ENCODE data around the gene RANBP3.
"Not testable (repeated sequence)": the region's sequence is repeated elsewhere in the genome, so short reads cannot be mapped to it uniquely, and the experiment has no call there.

RANBP3 gene

DNA sequence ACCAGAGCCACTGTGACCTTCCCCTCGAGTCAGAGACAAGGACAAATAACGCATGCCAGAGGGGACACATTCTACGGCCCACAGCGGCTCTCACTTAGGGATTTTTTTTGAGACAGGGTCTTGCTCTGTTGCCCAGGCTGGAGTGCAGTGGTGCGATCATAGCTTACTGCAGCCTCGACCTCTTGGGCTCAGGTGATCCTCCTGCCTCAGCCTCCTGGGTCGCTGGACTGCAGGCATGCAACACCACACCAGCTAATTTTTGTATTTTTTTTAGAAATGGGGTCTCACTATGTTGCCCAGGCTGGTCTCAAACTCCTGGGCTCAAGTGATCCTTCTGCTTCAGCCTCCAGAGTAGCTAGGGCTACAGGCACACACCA lies 28.1 kb upstream of the RANBP3 start:
- DNase-seq: not testable (repeated sequence)

DNA sequence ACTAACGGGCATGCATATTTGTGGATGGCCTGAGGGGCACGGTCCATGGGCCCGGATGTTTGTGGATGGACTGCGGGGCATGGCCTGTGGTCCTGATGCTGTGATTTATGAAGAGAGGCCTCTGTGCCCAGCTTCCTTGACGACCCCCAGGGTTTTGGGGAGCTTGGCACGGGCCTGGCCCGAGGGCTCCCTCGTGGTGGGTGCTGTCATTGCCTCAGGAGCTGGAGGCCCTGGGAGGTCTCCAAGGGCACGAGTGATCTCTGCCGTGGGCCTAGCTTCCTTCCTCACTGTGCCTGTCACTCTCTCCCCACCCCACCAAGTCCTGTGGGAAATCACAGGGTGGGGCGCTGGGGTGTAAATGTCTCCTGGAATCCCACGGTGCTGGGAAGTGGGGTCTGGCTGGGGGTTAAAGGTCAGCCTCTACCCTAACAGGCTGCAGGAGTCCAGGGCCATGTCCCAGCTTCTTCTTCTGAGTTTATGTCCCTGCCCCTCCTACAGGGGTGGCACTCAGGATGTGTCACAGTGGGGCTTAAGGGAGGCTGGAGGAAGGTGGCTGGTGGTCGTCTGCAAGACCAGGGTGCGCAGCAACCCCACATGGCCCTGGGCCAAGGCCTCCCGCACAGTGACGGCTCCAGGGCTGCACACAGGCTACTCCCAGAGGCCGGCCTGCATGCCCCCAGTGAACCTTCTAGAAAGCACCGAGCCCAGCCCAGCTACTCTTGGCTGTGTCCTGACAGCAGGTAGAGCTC lies 27.6 kb upstream of the RANBP3 start:
- DNase-seq: no peak

GRCh38 chr19:6003976-6004375 lies 26.0 kb upstream of the RANBP3 start:
- DNase-seq: no peak

DNA sequence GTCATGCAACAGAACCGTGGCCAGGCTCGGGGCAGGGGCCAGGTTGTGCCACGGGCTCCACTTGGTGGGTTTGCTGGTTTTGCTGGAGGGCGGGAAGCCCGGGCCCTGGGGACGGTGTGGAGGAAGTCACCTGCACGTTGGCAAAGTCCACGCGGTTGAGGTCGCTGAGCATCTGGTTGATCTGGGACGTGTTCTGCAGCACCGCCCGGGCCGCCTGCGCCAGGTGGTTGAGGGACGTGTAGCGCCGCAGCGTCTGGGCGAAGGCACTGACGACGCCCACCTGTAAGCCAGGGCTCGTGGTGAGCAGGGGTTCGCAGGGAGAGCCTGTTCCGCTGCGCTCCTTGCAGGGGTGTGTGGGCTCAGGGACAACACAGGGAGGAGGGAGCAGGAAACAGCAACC lies 24.7 kb upstream of the RANBP3 start:
- DNase-seq: no peak

GRCh38 chr19:6000228-6000847 lies 22.4 kb upstream of the RANBP3 start:
- no peak for DNase-seq

DNA sequence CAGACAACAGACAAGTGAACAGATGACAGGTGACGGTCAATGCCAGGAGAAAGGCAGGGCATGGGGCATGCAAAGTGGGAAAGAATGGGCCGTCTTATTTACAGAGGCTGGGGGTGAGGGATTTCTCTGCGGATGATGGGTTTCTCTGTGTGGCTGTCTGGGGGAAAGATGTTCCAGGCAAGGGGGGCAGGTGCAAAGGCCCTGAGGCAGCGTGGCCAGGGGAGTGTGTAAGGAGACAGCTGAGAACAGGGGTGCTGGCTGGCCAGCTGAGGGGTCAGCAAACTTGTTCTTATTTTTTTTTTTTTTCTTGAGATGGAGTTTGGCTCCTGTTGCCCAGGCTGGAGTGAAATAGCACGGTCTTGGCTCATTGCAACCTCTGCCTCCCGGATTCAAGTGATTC lies 21.8 kb upstream of the RANBP3 start:
- no peak for DNase-seq

- no peak for DNase-seq
Observed at GRCh38 chr19:5997371-5997770, 19.4 kb upstream of the RANBP3 start.

DNA sequence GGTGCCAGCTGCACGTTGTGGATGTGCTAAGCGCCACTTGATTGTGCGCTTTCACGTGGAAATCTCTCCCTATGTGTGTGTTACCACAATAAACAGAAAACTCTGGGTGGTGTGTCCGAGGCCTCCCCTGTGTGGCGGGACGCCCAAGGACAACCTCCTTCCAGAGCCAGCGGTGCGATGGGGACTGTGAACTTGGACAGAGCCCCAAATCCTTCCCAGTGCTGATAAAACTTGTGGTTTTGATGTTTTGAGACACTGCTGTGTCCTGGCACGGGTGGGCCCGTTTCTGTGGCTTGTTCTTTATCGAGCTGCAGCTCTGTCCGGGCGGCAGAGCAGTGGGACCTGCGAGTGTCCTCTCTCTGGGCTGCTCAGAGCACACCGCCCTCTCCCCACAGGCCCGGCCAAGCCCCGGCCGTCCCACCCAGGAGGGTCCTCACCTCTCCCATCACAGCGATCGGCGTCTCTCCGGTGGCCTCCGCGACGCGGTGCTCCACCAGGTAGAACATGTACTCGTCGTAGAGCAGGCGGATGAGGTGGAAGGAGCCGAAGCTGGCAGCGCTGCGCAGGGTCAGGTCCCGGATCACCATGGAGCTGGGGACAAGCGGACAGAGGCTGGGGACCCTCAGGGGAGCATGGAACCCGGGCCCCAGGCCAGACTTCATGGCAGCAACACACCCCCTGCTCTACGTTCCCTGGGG lies 18.8 kb upstream of the RANBP3 start:
- DNase-seq: no peak

GRCh38 chr19:5996102-5996501 lies 18.2 kb upstream of the RANBP3 start:
- no peak for DNase-seq

DNA sequence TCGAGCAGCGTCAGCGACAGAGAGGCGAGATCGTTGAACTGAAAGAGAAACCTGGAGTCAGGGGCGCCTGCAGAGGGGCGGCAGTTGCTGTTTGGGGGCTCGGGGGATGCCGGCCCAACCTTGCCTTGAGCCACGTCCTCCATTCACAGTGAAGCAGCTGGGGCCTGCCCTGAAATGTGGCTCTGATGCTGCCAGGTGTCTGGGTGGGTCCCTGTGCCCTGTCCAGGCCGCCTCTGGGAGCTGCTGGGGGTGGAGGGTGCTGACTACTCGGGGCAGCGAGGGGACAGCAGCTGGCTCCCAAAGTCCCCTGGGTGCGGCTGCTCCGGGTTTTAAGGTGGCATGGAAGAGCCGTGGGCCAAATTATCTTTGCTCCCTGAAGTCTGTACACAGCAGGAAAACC lies 17.7 kb upstream of the RANBP3 start:
- no peak for DNase-seq

- DNase-seq: no peak
Observed at GRCh38 chr19:5994405-5995165, 16.6 kb upstream of the RANBP3 start.

DNA sequence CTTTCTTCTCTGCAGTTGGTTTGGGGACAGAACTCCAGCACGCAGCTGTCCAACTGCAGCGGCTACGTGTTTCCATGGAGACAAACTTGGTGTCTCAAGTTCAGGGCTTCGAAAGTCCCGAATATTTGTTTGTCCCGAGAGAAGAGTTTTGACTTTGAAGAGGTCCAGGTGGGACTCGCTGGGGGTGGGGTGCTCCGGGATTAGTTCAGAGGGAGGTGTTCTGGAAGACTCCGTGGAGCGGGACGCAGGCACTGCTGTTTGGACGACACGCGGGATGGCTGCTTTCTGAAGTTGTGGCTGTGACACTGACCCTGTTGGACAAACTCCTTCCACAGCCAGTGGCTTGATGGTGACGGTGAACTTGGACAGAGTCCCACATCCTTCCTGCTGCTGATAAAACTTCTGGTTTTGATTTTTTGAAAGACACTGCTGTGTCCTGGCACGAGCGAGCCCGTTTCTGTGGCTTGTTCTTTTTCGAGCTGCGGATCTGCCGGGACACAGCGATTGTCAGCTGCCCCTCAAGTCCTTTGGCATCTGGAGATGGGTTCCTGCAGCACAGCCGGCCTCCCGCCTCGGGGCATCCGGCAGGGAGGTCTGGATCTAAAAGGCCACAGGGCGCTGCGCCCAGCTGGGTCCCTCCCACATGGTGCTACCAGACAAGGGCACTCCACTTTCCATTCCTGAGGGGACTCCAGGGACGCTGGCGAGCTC lies 15.9 kb upstream of the RANBP3 start:
- DNase-seq: no peak

GRCh38 chr19:5993201-5993600 lies 15.3 kb upstream of the RANBP3 start:
- no peak for DNase-seq

GRCh38 chr19:5992756-5993155 lies 14.8 kb upstream of the RANBP3 start:
- no peak for DNase-seq

DNA sequence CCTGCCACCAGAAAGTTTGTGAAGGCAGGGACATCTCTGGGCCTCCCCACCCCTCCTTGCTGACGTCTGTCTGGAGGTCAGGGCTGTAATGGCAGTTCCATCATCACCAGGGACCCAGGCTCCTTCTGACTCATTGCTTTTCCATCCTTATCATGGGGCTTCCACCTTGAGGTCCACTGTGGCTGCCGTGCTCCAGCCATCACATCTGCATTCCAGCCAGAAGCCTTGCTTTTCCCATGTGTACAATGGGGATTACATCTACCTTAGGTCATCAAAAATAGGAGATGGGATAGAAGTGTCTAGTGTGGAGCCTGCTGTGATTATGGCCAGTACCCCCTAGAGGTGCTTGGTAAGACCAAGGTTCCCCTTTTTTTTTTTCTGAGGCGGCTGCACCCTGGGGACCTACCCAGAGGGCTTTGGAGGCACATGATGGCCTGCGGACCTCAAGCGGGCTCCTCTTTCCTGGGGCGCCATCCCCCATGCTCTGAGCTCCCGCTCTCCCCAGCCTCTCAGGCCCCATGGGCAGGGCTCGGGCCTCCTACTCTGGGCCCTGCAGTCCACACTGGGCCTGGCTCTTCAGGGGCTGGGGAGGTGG lies 13.4 kb upstream of the RANBP3 start:
- DNase-seq: no peak

- peak; percentile 49 to 60 for DNase-seq
Observed at GRCh38 chr19:5990289-5990797, 12.4 kb upstream of the RANBP3 start.

DNA sequence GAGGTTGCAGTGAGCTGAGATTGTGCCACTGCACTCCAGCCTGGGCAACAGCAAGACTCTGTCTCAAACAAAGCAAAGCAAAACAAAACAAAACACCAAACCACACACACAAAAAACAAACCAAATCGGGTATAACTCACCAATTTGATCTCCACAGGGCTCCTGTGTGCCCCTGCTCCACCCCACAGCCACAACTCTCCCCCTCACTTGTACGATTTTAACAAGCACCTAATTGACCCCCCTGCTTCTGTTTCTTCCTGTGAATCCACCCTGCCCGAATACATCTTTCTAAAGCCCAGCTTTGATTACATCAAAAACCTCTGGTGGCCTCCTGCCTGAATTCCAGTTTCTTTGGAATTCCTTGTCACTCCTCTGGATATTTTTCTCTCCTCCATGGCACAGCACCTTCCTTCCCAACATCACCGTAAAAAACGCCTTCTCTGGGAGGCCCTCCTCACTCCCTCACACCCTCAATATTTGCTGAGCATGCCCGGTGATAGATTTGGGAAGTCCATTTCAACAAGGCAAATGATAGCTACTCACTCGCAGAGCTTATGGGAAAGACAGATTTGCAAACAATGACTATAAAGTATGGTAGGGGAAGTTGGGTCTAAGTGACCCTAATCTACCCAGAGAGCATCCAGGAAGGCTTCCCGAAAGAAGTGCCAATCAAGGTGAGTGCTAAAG lies 11.6 kb upstream of the RANBP3 start:
- DNase-seq: peak in 1 of 2 experiments; percentile 28

DNA sequence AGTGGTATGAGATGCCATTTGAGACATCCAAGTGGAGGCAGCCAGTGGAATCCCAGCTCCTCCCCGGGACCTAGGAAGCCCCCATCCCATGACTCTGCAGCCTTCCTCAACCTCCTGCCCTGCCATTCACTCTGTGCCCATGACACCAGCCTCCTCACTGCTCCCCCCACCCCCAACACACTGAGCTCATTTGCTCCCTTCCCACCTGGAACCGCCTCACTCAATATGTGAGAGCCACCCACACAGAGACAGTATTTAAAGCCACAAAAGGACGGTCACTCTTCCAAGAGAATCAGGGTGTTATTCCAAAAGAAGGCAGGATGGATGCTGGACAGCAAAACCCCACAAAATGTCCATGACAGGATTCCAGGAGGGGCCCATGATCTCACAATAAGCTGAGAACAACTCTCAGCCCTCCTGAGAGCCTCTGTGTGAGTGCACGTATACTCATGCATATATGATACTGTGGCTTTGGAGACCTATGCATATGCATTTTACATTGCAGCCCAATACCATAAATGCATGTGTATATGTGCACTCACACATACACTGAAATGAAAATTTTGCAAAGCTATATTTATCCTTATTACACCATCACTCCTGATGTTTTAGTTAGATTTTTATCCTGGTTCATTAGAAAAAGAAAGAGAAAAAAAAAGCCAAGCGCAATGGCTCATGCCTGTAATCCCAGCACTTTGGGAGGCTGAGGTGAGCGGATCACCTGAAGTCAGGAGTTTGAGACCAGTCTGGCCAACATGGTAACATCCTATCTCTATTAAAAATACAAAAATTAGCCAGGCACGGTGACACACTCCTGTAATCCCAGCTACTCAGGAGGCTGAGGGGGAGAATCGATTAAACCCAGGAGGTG lies 10.8 kb upstream of the RANBP3 start:
- peak; percentile 43 to 65 for DNase-seq

DNA sequence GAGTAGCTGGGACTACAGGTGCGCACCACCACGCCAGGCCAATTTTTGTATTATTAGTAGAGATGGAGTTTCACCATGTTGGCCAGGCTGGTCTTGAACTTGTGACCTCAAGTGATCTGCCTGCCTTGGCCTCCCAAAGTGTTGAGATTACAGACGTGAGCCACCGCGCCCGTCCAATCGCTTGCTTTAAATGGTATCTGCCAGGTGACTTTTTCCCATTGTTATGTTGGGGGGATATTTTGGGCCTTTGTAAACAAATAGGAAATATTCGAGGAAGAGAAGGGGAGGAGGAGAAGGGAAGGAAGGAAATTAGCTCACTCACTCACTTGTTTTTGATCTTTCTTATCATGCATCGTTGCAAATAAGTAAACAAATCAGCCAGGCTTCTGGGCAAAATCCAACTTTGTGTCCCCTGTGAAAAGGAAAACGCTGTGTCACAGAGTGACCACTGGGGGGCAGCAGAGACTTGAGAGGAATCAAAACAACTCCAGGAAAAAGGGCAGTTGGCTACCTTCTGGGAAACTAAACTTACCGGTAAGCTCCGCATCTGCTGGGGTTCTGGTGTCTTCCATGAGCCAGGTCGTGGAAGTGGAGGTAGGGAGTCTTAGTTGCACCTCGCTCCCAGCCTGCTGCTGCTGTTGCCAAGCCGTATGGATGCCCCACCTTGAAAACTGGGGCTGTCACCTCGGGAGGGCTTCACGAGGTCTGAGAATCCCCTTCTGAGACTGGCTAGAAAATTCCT lies 9.3 kb upstream of the RANBP3 start:
- peak; percentile 74 to 76 for DNase-seq

- DNase-seq: not testable (repeated sequence)
Observed at GRCh38 chr19:5985837-5986236, 7.9 kb upstream of the RANBP3 start.

Measured in SHP77 (cell line).